GM18870 (cell line): ENCODE measurements around the gene GBF1.
"Not testable (repeated sequence)": the region's sequence is repeated elsewhere in the genome, so short reads cannot be mapped to it uniquely, and the experiment has no call there.

ENCODE experiments used
- ATAC-seq: cut with Tn5 transposase; IDR thresholded peaks from one replicate; pipeline ENCODE4 v1.9.1; 2021; ENCODE audit warnings: moderate library complexity; ENCODE audit not compliant: unreplicated experiment

The GBF1 gene

GRCh38 chr10:102245082-102245931, at the start of gene GBF1:
Gene GBF1, plus strand, starts transcription at chr10:102245532. Its CDS starts 13,407 bp downstream, at chr10:102258939.
- peak; percentile 90 for ATAC-seq

DNA sequence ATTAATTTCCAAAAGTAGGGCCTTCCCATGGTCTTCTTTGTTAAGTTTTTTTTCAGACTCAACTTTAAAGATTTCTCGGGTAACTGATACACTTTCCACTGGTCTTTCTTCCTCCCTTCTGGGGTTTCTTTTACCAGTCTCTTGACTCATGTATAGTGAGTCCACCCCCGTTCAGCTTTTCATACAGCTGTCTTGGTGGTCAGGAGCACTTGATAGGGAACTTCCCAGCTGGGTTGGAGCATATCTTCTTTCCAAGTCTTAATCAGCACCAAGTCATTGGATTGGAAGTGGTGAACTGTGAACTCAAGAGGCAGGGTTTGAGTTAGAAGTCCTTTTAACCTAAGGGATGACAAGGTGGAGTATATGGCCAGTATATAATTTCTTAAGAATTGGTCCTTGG, 48.4 kb upstream of the GBF1 start:
- ATAC-seq: no peak

DNA sequence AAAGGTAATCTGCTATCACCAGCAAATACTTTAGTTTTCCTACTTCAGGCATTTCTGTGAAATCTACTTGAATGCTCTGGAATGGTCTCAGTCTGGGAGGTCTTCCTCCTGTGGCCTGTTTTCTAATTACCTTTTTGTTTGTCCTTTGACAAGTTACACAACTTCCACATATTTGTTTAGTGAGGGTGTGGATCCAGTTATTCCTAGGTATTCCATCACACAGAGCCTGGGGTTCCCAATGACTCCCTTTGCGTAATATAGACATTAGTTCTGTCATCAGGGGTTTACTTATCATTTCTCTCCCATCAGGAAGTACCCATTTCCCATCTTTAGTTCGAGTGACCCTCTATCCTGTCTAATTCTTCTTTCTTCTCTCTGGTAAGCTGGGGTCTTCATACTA, 47.3 kb upstream of the GBF1 start:
- no peak for ATAC-seq

GRCh38 chr10:102200751-102201640, 44.3 kb upstream of the GBF1 start:
- ATAC-seq: no peak

DNA sequence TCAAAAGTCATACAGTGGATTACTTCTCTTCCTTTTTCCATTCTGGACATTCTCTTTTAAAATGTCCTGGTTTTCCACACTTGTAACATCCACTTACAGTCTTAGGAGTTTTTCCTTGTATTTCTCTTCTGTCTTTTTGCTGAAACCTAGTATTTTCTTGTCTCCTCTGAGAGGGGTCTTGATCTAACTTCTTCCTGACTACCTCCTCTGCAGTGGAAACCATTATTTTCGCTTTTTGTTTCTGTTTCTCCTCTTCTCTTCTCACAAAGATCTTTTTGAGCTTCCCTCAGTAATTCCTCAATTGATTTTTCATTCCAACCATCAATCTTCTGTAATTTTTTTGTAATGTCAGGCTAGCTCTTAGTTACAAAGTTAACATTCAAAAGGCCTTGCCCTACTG, 42.9 kb upstream of the GBF1 start:
- no peak for ATAC-seq

GRCh38 chr10:102208311-102209035, 36.9 kb upstream of the GBF1 start:
- no peak for ATAC-seq

GRCh38 chr10:102211615-102212299, 33.6 kb upstream of the GBF1 start:
- ATAC-seq: no peak

- ATAC-seq: not testable (repeated sequence)
Observed at GRCh38 chr10:102213599-102213998, 31.7 kb upstream of the GBF1 start.

- no peak for ATAC-seq
Observed at GRCh38 chr10:102219370-102219769, 26.0 kb upstream of the GBF1 start.

DNA sequence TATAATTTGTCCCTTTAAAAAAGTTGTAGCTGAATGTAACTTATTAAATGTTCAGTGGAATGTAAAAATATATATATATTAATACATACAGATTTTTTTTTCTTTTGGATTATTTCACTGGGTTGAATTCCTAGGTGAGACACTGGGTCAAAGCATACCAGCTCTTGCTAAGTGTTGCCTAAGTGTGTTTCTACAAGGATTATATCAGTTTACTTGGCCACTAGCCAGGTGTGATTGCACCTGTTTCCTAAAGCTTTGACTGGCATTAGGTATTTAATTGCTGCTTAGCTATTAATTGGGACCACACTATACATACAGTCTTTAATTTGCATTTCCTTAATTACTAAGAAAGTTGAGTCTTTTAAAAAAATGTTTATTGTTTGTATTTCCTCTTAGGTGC, 24.7 kb upstream of the GBF1 start:
- ATAC-seq: no peak

GRCh38 chr10:102222797-102223196, 22.5 kb upstream of the GBF1 start:
- no peak for ATAC-seq

GRCh38 chr10:102225646-102226541, 19.4 kb upstream of the GBF1 start, which contains the start of gene ELOVL3:
Gene ELOVL3, plus strand, starts transcription at chr10:102226299. Its CDS starts 250 bp downstream, at chr10:102226549.
- ATAC-seq: peak; percentile 67

DNA sequence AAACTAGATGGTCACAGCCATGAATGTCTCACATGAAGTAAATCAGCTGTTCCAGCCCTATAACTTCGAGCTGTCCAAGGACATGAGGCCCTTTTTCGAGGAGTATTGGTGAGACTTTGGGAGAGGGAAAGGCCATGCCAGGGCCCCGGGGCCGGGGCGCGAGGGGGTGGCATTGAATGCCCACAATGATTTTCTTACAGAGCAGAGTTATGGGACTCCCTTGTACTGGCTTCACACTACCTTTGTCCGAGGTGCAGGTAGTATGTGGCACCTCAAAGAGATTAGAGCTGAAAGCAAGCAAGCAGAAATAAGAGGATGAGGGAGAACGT, 18.8 kb upstream of the GBF1 start:
- no peak for ATAC-seq

DNA sequence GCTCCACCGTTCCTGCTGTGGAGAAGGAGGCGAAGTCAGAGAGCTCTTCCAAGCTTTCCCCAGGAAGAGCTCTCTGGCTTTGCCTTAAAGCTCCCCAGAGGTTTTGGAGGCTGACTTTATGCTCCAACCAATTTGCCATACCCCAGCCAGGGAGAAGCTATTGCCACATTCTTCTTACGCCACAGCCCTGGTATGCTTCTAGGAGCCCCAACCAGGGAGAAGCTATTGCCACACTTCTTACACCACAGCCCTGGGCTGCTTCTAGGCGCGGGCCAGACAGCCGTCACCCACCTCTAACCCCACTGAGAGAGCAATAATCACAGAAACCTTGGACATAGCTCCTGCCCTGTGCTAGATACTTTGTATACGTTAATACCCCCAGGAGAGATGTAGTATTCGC, 18.3 kb upstream of the GBF1 start:
- ATAC-seq: no peak

DNA sequence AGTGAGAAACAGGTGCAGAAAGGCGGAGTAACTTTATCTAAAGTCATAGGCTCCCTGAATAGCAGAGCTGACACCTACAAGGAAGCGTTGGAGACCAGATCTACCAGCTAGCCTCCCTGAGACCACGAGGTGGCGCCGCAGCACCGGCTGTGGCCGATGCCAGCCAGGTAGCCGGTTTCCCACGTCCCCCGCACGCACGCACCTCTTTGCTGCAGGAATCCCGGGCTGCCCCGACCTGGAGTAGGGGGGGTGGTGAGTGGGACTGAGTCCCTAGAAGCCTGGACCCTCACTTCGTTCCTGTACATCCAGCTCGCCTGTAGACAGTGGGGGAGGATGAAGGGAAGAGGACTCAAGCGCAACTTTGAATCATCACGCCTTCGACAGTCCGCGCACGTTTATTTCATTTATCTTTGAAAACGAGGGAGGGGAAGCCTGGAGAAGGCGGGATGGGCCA, 15.5 kb upstream of the GBF1 start:
- ATAC-seq: no peak

GRCh38 chr10:102230264-102230860, 15.0 kb upstream of the GBF1 start:
- ATAC-seq: no peak

- no peak for ATAC-seq
Observed at GRCh38 chr10:102230861-102231356, 14.4 kb upstream of the GBF1 start.

- ATAC-seq: no peak
Observed at GRCh38 chr10:102231357-102232318, 13.7 kb upstream of the GBF1 start.
